ENCODE data around the gene ISY1.
"Not testable (repeated sequence)": the region's sequence is repeated elsewhere in the genome, so short reads cannot be mapped to it uniquely, and the experiment has no call there.

ISY1 gene

GRCh38 chr3:129160891-129161859 lies at the start of gene ISY1:
TSS of gene ISY1 (minus strand) at chr3:129161063. CDS start at chr3:129160975, 88 bp downstream.
- Mint-ChIP-seq H3K4me3 (peak within 1 kb of the TSS; percentile 99), H3K9me3 (no peaks in the 10 kb centered on the region), H3K36me3 (ENCODE audit: insufficient read depth) (peaks cover 44% of the 10 kb centered on the region), H3K27me3 (no peaks in the 10 kb centered on the region), H3K27ac (ENCODE audit: low read depth) (peak within 1 kb of the TSS; percentile 99), H3K4me1 (peaks cover 35% of the 10 kb centered on the region)
- DNase-seq (ENCODE audit: low spot score in 2 of 2) (peak; percentile 73 to 83), ATAC-seq (replicated peaks; ENCODE audit: extremely low read depth, poor library complexity, severe bottlenecking) (peak; percentile 82)

DNA sequence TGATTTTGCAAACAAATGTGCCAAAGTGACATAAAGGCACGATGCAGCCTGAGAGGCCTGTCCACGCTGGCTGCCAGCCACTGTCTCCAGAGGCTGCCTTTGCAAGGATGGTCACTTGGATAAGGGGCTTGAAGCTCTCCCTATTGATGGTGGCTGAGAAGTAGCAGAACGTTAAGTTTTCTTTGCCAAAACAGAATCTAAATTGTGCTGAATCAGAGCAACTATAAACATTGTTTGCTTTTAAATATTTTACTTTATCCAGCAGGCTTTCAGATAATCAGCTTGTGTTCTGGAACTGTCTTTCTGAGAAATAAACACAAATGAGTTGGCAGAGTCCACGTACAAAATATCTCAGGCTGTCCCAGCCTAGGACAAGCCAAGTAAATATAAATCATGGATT lies 46.6 kb upstream of the ISY1 start:
- no peaks in the 10 kb centered on the region for H3K9me3 Mint-ChIP-seq
- DNase-seq (ENCODE audit: low spot score in 2 of 2), result no peak
- no peak for ATAC-seq (replicated peaks; ENCODE audit: extremely low read depth, poor library complexity, severe bottlenecking)
- H3K27me3 Mint-ChIP-seq, result peaks cover 7% of the 10 kb centered on the region
- H3K36me3 Mint-ChIP-seq (ENCODE audit: insufficient read depth), result no peaks in the 10 kb centered on the region
- H3K4me1 Mint-ChIP-seq, result no peaks in the 10 kb centered on the region
- H3K4me3 Mint-ChIP-seq, result no peak overlapping the region
- H3K27ac Mint-ChIP-seq (ENCODE audit: low read depth), result no peak overlapping the region

DNA sequence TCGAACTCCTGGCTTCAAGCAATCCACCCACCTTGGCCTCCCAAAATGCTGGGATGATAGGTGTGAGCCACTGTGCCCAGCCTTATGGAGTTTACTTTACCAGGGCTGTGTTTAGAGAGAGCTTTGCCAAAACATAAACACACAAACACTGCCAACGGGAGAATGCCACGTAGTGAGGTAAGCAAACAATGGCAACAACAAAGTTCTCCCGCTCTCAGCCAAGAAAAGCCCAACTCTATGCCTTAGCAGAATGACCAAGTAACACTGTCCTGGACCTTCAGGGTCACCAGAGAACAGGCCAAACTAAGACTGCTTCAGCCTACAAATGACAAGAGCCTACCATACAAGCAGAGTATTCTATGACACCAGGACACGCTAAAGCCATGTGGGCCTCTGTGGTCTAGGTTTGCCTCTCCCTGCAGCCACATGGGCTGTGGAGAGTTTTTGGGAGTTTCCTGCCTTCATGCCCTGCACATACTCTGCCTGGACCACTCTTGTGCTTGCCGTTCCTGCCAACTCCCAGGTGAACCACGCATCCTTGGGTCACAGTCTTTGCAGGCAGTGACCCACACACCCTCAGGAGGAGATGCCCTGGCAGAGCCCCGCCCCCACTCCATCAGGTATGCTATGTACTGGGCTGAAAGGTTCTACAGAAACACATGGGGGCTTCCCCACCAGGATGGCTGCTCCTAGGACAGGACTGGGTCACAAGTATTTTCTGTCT lies 44.4 kb upstream of the ISY1 start:
- H3K27me3 Mint-ChIP-seq, result peaks cover 6% of the 10 kb centered on the region
- DNase-seq (ENCODE audit: low spot score in 2 of 2), result no peak
- H3K27ac Mint-ChIP-seq (ENCODE audit: low read depth), result no peak overlapping the region
- H3K9me3 Mint-ChIP-seq, result no peaks in the 10 kb centered on the region
- no peak for ATAC-seq (replicated peaks; ENCODE audit: extremely low read depth, poor library complexity, severe bottlenecking)
- H3K4me1 Mint-ChIP-seq, result no peaks in the 10 kb centered on the region
- no peaks in the 10 kb centered on the region for H3K36me3 Mint-ChIP-seq (ENCODE audit: insufficient read depth)
- no peak overlapping the region for H3K4me3 Mint-ChIP-seq

GRCh38 chr3:129204473-129204872 lies 43.6 kb upstream of the ISY1 start:
- Mint-ChIP-seq H3K27me3 (no peaks in the 10 kb centered on the region), H3K4me1 (no peaks in the 10 kb centered on the region), H3K36me3 (ENCODE audit: insufficient read depth) (no peaks in the 10 kb centered on the region), H3K27ac (ENCODE audit: low read depth) (no peak overlapping the region), H3K4me3 (no peak overlapping the region), H3K9me3 (no peaks in the 10 kb centered on the region)
- DNase-seq (ENCODE audit: low spot score in 2 of 2), result no peak
- no peak for ATAC-seq (replicated peaks; ENCODE audit: extremely low read depth, poor library complexity, severe bottlenecking)

DNA sequence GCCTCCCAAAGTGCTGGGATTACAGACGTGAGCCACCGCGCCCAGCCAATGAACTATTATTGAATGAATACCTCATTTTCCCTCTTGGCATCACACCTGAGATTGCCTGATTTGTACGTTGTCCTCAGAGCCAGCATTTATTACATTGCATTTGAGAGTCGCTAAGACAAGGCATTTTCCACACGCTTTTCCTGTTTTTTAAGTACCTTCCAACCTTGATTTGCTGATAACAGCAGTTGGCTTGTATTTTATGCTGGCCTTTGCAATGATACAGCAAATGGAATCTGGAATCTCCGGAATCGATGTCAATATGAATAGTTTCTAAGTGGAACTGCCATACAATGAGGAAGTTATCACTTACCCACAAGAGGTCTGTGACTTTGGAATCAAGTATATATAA lies 38.5 kb upstream of the ISY1 start:
- DNase-seq (ENCODE audit: low spot score in 2 of 2) (no peak), ATAC-seq (replicated peaks; ENCODE audit: extremely low read depth, poor library complexity, severe bottlenecking) (no peak)
- H3K36me3 Mint-ChIP-seq (ENCODE audit: insufficient read depth), result no peaks in the 10 kb centered on the region
- no peak overlapping the region for H3K27ac Mint-ChIP-seq (ENCODE audit: low read depth)
- no peaks in the 10 kb centered on the region for H3K27me3 Mint-ChIP-seq
- H3K4me3 Mint-ChIP-seq, result no peak overlapping the region
- H3K9me3 Mint-ChIP-seq, result no peaks in the 10 kb centered on the region
- no peaks in the 10 kb centered on the region for H3K4me1 Mint-ChIP-seq

DNA sequence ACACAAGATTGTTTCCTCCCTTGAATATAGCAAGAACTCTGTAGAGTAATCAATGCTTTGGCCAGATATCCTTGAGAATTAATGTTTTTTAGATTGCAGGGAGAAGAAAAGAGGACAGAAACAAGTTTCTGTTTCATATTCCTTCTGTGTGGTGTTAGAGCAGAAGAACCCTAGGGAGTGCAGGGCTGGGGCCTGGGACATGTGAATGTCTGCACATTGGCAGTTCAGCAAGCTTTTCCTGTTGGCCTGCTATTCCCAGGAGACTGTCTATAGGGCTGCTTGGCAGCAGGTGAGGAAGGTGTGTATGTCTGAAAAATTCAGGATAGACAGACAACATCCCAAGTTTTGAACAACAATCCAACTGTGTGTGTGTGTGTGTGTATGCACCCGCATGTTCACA lies 36.5 kb upstream of the ISY1 start:
- H3K36me3 Mint-ChIP-seq (ENCODE audit: insufficient read depth), result no peaks in the 10 kb centered on the region
- no peaks in the 10 kb centered on the region for H3K4me1 Mint-ChIP-seq
- H3K27me3 Mint-ChIP-seq, result no peaks in the 10 kb centered on the region
- ATAC-seq (replicated peaks; ENCODE audit: extremely low read depth, poor library complexity, severe bottlenecking), result no peak
- H3K27ac Mint-ChIP-seq (ENCODE audit: low read depth), result no peak overlapping the region
- H3K4me3 Mint-ChIP-seq, result no peak overlapping the region
- no peak for DNase-seq (ENCODE audit: low spot score in 2 of 2)
- no peaks in the 10 kb centered on the region for H3K9me3 Mint-ChIP-seq

DNA sequence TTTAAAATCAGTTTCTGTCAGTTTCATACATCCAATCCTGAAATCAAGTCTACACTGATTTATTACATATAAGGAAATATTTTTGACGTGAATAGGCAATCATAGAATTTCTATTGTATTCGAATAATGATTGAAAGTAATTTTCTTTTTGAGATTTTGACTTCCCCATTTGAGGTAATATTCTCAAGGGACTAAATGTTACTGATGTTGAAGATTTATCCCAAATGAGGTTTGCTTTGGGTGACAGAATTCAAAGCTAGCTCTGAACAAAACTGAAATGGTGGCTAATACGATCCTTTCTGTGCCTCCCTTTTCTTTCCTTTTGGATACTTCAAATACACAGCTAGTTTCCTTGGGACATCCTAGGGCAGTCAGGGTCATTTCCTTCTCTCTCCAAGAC lies 35.7 kb upstream of the ISY1 start:
- no peak overlapping the region for H3K4me3 Mint-ChIP-seq
- H3K27ac Mint-ChIP-seq (ENCODE audit: low read depth), result no peak overlapping the region
- no peaks in the 10 kb centered on the region for H3K9me3 Mint-ChIP-seq
- no peaks in the 10 kb centered on the region for H3K36me3 Mint-ChIP-seq (ENCODE audit: insufficient read depth)
- no peak for ATAC-seq (replicated peaks; ENCODE audit: extremely low read depth, poor library complexity, severe bottlenecking)
- H3K27me3 Mint-ChIP-seq, result no peaks in the 10 kb centered on the region
- DNase-seq (ENCODE audit: low spot score in 2 of 2), result no peak
- H3K4me1 Mint-ChIP-seq, result no peaks in the 10 kb centered on the region

DNA sequence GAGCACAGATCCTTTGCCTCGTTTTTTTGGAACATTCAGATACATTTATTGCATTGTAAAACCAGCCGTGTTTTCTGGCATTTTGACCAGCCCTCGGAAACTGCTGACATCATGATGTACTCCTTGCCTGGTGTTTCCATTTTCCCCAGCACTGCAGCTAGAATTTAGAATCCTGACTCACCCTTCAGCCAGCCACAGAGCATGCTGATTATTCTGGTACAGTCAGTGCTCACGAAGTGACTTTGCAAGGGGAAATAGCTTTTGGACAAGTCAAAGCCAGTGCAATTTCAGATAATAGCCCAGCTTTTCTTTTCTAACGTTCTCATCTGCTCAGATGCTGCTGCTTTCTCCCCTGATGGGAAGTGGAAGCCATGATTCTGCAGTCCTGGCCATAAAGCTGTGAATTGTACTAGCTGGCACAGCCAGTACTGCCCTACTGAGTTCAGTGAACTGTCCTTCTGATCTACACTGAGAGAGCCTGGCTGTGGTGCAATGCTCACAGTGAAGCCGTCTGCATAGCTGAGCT lies 34.9 kb upstream of the ISY1 start:
- Mint-ChIP-seq H3K27ac (ENCODE audit: low read depth) (no peak overlapping the region), H3K27me3 (no peaks in the 10 kb centered on the region), H3K4me3 (no peak overlapping the region), H3K9me3 (no peaks in the 10 kb centered on the region), H3K36me3 (ENCODE audit: insufficient read depth) (no peaks in the 10 kb centered on the region), H3K4me1 (no peaks in the 10 kb centered on the region)
- DNase-seq (ENCODE audit: low spot score in 2 of 2), result no peak
- no peak for ATAC-seq (replicated peaks; ENCODE audit: extremely low read depth, poor library complexity, severe bottlenecking)

GRCh38 chr3:129189793-129190192 lies 28.9 kb upstream of the ISY1 start:
- not testable (repeated sequence) for ATAC-seq (replicated peaks; ENCODE audit: extremely low read depth, poor library complexity, severe bottlenecking); H3K9me3 Mint-ChIP-seq; H3K4me3 Mint-ChIP-seq; H3K27me3 Mint-ChIP-seq; H3K36me3 Mint-ChIP-seq (ENCODE audit: insufficient read depth); DNase-seq (ENCODE audit: low spot score in 2 of 2); H3K4me1 Mint-ChIP-seq; H3K27ac Mint-ChIP-seq (ENCODE audit: low read depth)

DNA sequence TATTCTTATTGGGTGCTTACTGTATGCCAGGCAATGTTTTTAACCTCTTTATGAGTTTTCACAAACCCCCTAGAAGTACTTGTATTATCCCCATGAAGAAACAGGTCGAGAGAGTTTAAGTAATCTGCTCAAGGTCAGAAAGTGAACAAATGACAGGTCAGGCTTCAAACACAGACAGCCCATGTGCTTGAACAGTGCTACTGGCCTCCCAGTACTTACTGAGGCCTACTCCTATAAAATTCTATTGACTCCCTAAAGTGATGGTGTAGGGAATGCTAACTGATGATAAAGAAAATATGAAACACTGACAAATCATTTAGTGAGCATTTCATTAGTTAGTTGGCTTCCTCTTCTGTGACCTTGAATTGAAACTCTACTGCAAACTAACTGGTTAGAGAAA lies 27.0 kb upstream of the ISY1 start:
- Mint-ChIP-seq H3K27me3 (no peaks in the 10 kb centered on the region), H3K27ac (ENCODE audit: low read depth) (no peak overlapping the region), H3K4me1 (peaks cover 7% of the 10 kb centered on the region), H3K9me3 (no peaks in the 10 kb centered on the region), H3K36me3 (ENCODE audit: insufficient read depth) (peaks cover 15% of the 10 kb centered on the region), H3K4me3 (no peak overlapping the region)
- ATAC-seq (replicated peaks; ENCODE audit: extremely low read depth, poor library complexity, severe bottlenecking) (no peak), DNase-seq (ENCODE audit: low spot score in 2 of 2) (no peak)

GRCh38 chr3:129185783-129186182 lies 24.9 kb upstream of the ISY1 start:
- no peaks in the 10 kb centered on the region for H3K9me3 Mint-ChIP-seq
- DNase-seq (ENCODE audit: low spot score in 2 of 2) (no peak), ATAC-seq (replicated peaks; ENCODE audit: extremely low read depth, poor library complexity, severe bottlenecking) (no peak)
- H3K27me3 Mint-ChIP-seq, result no peaks in the 10 kb centered on the region
- H3K27ac Mint-ChIP-seq (ENCODE audit: low read depth), result no peak overlapping the region
- peaks cover 31% of the 10 kb centered on the region for H3K36me3 Mint-ChIP-seq (ENCODE audit: insufficient read depth)
- H3K4me1 Mint-ChIP-seq, result peaks cover 28% of the 10 kb centered on the region
- no peak overlapping the region for H3K4me3 Mint-ChIP-seq

DNA sequence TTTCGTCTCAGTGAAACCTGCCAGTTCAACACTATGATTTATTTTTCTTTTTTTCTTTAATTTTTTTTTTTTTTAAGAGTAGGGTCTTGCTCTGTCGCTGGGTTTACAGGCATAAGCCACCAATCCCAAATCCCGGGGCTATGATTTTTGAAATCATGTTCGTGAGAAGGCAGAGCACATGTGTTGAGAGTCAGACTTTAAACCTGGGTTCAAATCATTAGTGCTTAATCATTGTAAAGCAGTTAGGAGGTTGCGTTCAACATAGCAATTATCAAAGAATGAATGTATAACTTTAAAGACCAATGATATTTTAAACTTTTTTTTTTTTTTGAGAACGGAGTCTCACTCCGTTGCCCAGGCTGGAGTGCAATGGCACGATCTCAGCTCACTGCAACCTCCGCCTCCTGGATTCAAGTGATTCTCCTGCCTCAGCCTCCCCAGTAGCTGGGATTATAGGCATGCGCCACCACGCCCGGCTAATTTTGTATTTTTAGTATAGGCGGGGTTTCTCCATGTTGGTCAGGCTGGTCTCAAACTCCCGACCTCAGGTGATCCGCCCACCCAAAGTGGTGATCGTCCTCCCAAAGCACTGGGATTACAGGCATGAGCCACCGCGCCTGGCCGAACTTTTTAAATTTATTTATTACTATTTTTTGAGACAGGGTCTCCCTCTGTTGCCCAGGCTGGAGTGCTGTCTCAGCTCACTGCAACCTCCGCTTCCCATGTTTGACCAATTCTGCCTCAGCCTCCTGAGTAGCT lies 24.1 kb upstream of the ISY1 start:
- Mint-ChIP-seq H3K27ac (ENCODE audit: low read depth) (peak overlapping the region; percentile 96), H3K4me1 (peaks cover 35% of the 10 kb centered on the region), H3K36me3 (ENCODE audit: insufficient read depth) (peaks cover 37% of the 10 kb centered on the region)
- not testable (repeated sequence) for H3K4me3 Mint-ChIP-seq; ATAC-seq (replicated peaks; ENCODE audit: extremely low read depth, poor library complexity, severe bottlenecking); DNase-seq (ENCODE audit: low spot score in 2 of 2); H3K27me3 Mint-ChIP-seq; H3K9me3 Mint-ChIP-seq

All from central memory CD8-positive, alpha-beta T cell (primary cell).